MM.1S (cell line): ENCODE results near the gene SLC25A39.

ENCODE experiments used
- DNase-seq: peaks from one replicate; pipeline ENCODE4 v3.0.0-alpha.2; 2015
- H2AFZ ChIP-seq: fragments of 300-600 bp; sonication (generic); 2 replicates; pipeline ENCODE4 v1.6.0; 2016; ENCODE audit warnings: antibody characterized with exemption, low read length
- H3F3A ChIP-seq: fragments of 300-600 bp; sonication (generic); 2 replicates; pipeline ENCODE4 v1.6.1; 2016; ENCODE audit warnings: mild to moderate bottlenecking, antibody characterized with exemption, low read length, moderate library complexity, mixed read lengths; ENCODE audit not compliant: insufficient read depth
- H3K27ac ChIP-seq: fragments of 300-600 bp; sonication (generic); 2 replicates; pipeline ENCODE4 v1.5.1; 2016; ENCODE audit warnings: mild to moderate bottlenecking, low read length
- H3K27me3 ChIP-seq: fragments of 300-600 bp; sonication (generic); replicated peaks from 2 replicates; pipeline ENCODE4 v1.6.0; 2016; ENCODE audit warnings: low read length; ENCODE audit not compliant: insufficient read depth
- H3K36me3 ChIP-seq: fragments of 300-600 bp; sonication (generic); replicated peaks from 2 replicates; pipeline ENCODE4 v1.6.1; 2016; ENCODE audit warnings: mild to moderate bottlenecking, low read length, mixed read lengths; ENCODE audit not compliant: insufficient read depth
- H3K4me1 ChIP-seq: fragments of 300-600 bp; sonication (generic); 2 replicates; pipeline ENCODE4 v1.6.1; 2016; ENCODE audit warnings: low read length, mixed read lengths
- H3K4me2 ChIP-seq: fragments of 300-600 bp; sonication (generic); 2 replicates; pipeline ENCODE4 v1.6.0; 2016; ENCODE audit warnings: low read depth, low read length
- H3K4me3 ChIP-seq: fragments of 300-600 bp; sonication (generic); 2 replicates; pipeline ENCODE4 v1.5.1; 2016; ENCODE audit warnings: low read length, mixed read lengths
- H3K79me2 ChIP-seq: fragments of 300-600 bp; sonication (generic); 2 replicates; pipeline ENCODE4 v1.6.1; 2016; ENCODE audit warnings: mixed run types, low read length, mixed read lengths
- H3K9ac ChIP-seq: fragments of 300-600 bp; sonication (generic); 2 replicates; pipeline ENCODE4 v1.6.1; 2016; ENCODE audit warnings: low read length, mixed read lengths
- H3K9me2 ChIP-seq: fragments of 300-600 bp; sonication (generic); replicated peaks from 2 replicates; pipeline ENCODE4 v1.6.1; 2016; ENCODE audit warnings: mild to moderate bottlenecking, low read length, mixed read lengths; ENCODE audit not compliant: insufficient read depth
- H3K9me3 ChIP-seq: fragments of 300-600 bp; sonication (generic); replicated peaks from 2 replicates; pipeline ENCODE4 v1.6.1; 2016; ENCODE audit warnings: mild to moderate bottlenecking, low read length, mixed read lengths; ENCODE audit not compliant: insufficient read depth
- H4K20me1 ChIP-seq: fragments of 300-600 bp; sonication (generic); 2 replicates; pipeline ENCODE4 v1.6.1; 2016; ENCODE audit warnings: mild to moderate bottlenecking, low read length, moderate library complexity, mixed read lengths; ENCODE audit not compliant: insufficient read depth
- CTCF ChIP-seq: fragments of 300-600 bp; sonication (generic); IDR thresholded peaks from 2 replicates; pipeline ENCODE4 v1.5.1; 2016; ENCODE audit warnings: antibody characterized with exemption, low read length, mixed read lengths
- EZH2 ChIP-seq: fragments of 300-600 bp; sonication (generic); optimal IDR thresholded peaks from 2 replicates; pipeline ENCODE3; 2017; ENCODE audit warnings: low read depth, mild to moderate bottlenecking, antibody characterized with exemption, low read length, mixed read lengths
- EZH2phosphoT487 ChIP-seq: fragments of 300-600 bp; sonication (generic); IDR thresholded peaks from 2 replicates; pipeline ENCODE4 v1.6.1; 2018; ENCODE audit warnings: antibody characterized with exemption, low read length

Gene SLC25A39

DNA sequence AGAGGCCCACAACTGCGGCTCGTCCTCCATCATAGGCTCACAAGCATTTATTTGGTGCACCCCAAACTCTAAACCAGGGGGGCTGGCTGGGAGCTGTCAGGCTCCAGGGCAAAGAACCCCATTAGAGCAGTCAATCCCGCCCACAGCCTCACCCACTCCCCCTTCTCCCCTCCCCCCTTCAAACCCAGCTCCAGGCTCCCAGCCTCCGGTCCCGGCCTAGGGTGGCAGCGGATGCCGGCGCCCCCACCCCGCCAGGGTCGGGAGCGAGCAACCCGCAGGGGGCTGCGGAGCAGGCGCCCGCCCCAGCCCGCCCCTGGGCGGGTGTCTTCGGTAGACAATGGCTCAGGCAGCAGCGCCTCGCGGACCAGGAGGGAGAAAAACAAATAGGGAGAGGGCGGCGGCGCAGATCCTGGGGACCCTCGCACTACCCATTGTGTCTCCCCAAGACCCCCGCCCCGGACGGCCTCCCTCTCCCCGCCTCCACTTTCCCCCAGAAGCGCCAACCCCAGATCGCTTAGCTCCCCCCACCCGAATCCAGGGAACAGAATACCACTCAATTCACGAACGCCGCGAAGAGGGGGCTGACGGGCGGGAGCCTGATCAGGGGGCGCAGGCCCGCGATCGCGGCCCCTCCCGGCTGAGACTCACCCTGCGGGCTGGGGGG lies 38.5 kb upstream of the SLC25A39 start:
- H3K9ac ChIP-seq: peak overlapping the region; percentile 38; the same call in 1 of the 2 replicates
- TF ChIP-seq EZH2phosphoT487 (no peak), EZH2 (no peak), CTCF (no peak)
- no peak overlapping the region for H3K27ac ChIP-seq
- H3K4me2 ChIP-seq: peak overlapping the region; percentile 99
- H4K20me1 ChIP-seq: no peaks in the 10 kb centered on the region
- H3K4me3 ChIP-seq: peak overlapping the region; percentile 79
- DNase-seq: no peak
- H3K9me3 ChIP-seq: no peaks in the 10 kb centered on the region
- peaks cover 33% of the 10 kb centered on the region for H3K27me3 ChIP-seq
- H3F3A ChIP-seq: peaks cover 6% of the 10 kb centered on the region
- H2AFZ ChIP-seq: peak overlapping the region; percentile 88
- no peaks in the 10 kb centered on the region for H3K36me3 ChIP-seq
- H3K9me2 ChIP-seq: no peaks in the 10 kb centered on the region
- H3K79me2 ChIP-seq: no peaks in the 10 kb centered on the region
- peaks cover 11% of the 10 kb centered on the region for H3K4me1 ChIP-seq

DNA sequence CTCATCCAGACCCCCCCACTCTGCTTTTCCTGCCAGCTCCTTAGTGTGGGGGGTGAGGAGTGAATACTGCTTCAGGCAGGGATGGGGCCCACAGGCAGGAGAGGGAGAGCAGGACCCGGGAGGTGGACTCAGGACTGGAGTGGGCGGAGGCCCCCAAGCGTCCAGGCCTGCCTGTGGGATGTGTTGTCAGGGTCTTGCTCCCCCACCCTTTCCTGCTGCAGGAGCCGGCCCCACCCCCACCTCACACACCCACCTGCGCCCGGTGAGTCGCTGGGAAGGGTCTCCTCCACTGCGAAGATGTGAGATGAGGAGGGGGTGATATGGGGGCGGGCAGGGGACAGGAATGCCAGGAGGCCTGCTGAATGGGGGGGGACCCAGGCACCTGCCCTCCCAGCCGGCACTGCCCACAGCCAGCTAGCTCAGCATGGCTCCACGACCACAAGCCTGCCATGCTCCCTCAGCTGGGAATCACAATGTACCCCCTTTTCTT lies 37.9 kb upstream of the SLC25A39 start:
- H3F3A ChIP-seq: peaks cover 6% of the 10 kb centered on the region
- TF ChIP-seq CTCF: no peak

DNA sequence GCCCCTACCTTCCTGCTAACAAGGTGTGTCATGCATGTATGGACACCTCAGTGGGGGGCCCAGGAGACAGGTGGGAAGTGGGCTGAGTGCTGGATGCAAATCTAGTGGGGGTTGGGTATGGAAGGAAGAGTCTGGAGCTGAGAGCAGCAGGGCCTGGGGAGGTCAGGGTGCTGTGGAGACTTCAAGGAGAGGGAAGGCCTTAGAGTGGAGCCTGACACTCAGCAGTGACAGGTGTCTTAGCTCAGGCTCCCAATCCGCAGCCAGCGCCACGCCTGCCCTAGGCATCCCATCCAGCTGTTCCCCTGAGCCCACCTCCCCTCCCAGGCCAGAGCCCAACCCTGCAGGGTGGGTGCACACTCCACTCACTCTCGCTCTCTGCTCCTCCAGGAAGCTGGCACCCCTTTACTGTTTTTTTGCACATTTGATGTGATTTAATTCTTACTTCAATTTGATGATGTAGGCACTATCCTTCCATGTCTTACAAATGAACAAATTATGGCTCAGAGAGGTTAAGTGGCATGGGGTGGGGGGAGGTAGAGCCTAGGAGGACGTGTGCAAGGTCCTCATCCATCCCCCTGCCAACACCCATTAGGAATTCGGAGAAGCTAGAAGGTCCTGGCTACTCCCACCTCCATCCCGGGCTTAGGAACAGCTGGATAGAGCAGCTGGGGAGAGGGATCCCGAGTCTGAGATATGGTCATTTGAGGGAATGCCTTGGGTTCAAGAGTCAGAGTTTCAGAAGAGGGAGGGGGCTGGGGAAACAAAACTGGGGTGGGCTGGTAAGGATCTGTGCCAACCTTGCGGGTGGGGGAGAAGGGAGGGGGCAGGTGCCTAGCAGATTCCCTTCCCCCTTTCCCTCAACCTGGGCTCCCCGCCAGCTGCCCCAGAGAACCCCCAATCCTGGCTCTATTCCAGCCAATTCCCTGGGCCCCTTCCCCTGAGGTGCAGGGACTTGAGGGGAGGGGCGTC lies 37.0 kb upstream of the SLC25A39 start:
- no peak overlapping the region for H3K9ac ChIP-seq
- no peaks in the 10 kb centered on the region for H3K9me3 ChIP-seq
- no peak overlapping the region for H2AFZ ChIP-seq
- no peak for DNase-seq
- H3K9me2 ChIP-seq: no peaks in the 10 kb centered on the region
- H4K20me1 ChIP-seq: no peaks in the 10 kb centered on the region
- H3K27ac ChIP-seq: no peak overlapping the region
- H3K4me3 ChIP-seq: no peak overlapping the region
- H3F3A ChIP-seq: peaks cover 6% of the 10 kb centered on the region
- H3K36me3 ChIP-seq: no peaks in the 10 kb centered on the region
- TF ChIP-seq EZH2: no peak
- no peak for TF ChIP-seq CTCF
- no peak for TF ChIP-seq EZH2phosphoT487
- no peak overlapping the region for H3K4me2 ChIP-seq
- H3K27me3 ChIP-seq: peaks cover 21% of the 10 kb centered on the region
- peaks cover 11% of the 10 kb centered on the region for H3K4me1 ChIP-seq
- H3K79me2 ChIP-seq: no peaks in the 10 kb centered on the region

More for the DNA sequence above, 37.9 kb upstream of the SLC25A39 start:
- no peaks in the 10 kb centered on the region for H3K79me2 ChIP-seq
- DNase-seq: no peak
- no peaks in the 10 kb centered on the region for H3K9me3 ChIP-seq
- H4K20me1 ChIP-seq: no peaks in the 10 kb centered on the region
- H3K27me3 ChIP-seq: peaks cover 30% of the 10 kb centered on the region
- peak overlapping the region; percentile 99; the same call in 1 of the 2 replicates for H3K4me2 ChIP-seq
- H3K9me2 ChIP-seq: no peaks in the 10 kb centered on the region
- H3K36me3 ChIP-seq: no peaks in the 10 kb centered on the region
- peaks cover 11% of the 10 kb centered on the region for H3K4me1 ChIP-seq
- H2AFZ ChIP-seq: peak overlapping the region; percentile 88; the same call in 1 of the 2 replicates
- H3K27ac ChIP-seq: no peak overlapping the region
- H3K4me3 ChIP-seq: peak overlapping the region; percentile 79
- H3K9ac ChIP-seq: no peak overlapping the region; the same call in 1 of the 2 replicates
